Aorta (tissue), 5 donors: ENCODE data around the gene LCN6. TPM values are rescaled to one million over a fixed set of nuclear protein-coding genes. Genes with fewer than 3 reads are reported as not detected.
"Not testable (repeated sequence)": the region's sequence is repeated elsewhere in the genome, so short reads cannot be mapped to it uniquely, and the experiment has no call there.

Experiments
- ATAC-seq: fragments of 200-7000 bp; cut with Tn5 transposase; one replicate; pipeline ENCODE4 v1.9.1; 2022; ENCODE audit warnings: moderate library complexity; ENCODE audit not compliant: low FRiP score
- DNase-seq, 2 donors: peaks; one replicate each; pipeline ENCODE4 v3.0.0-alpha.2; 2020
- H3K27ac ChIP-seq, 2 donors: one replicate each; pipeline ENCODE4 v1.5.1; 2013; ENCODE audit warnings: low read length in 2 of 2, mild to moderate bottlenecking in 2 of 2, moderate library complexity in 2 of 2, control low read depth in 1 of 2, inconsistent platforms in 1 of 2, low read depth in 1 of 2
- H3K27me3 ChIP-seq, 2 donors: one replicate each; pipeline ENCODE4 v1.6.1; 2013; ENCODE audit warnings: control low read depth in 1 of 2, low read length in 1 of 2, mild to moderate bottlenecking in 1 of 2, moderate library complexity in 1 of 2; ENCODE audit not compliant: insufficient read depth in 2 of 2, control insufficient read depth in 1 of 2
- H3K36me3 ChIP-seq, 2 donors: one replicate each; pipeline ENCODE4 v1.6.1; 2013; ENCODE audit warnings: control low read depth in 1 of 2, low read length in 1 of 2, mild to moderate bottlenecking in 1 of 2; ENCODE audit not compliant: insufficient read depth in 2 of 2, control insufficient read depth in 1 of 2
- H3K4me1 ChIP-seq, 2 donors: one replicate each; pipeline ENCODE4 v1.6.1; 2013; ENCODE audit warnings: low read length in 2 of 2, control low read depth in 1 of 2, mild to moderate bottlenecking in 1 of 2, moderate library complexity in 1 of 2; ENCODE audit not compliant: insufficient read depth in 2 of 2, control insufficient read depth in 1 of 2
- H3K4me3 ChIP-seq, 2 donors: one replicate each; pipeline ENCODE4 v1.5.1; 2013; ENCODE audit warnings: low read length in 2 of 2, control low read depth in 1 of 2, mild to moderate bottlenecking in 1 of 2
- H3K9me3 ChIP-seq: one replicate; pipeline ENCODE4 v1.6.1; 2013; ENCODE audit warnings: mild to moderate bottlenecking, low read length; ENCODE audit not compliant: control insufficient read depth
- WGBS, 2 donors: extraction: QIAGEN DNeasy Blood & Tissue Kit; methylation state at CpG; one replicate each; pipeline ENCODE4 v1.1.7; 2013; 5-methylcytosine and 5-hydroxymethylcytosine counted together
- intact Hi-C, 2 donors: fragments of 100-400 bp; cut with DNase I; formaldehyde crosslinking; loops; one replicate each; pipeline versions ENCODE4 v1.14.2 to v1.15.0; 2022
- polyA plus RNA-seq, 2 donors: library from polyadenylated mRNA; stranded (reverse); fragments of 200-250 nt; gene quantifications; one replicate each; pipeline ENCODE4 v1.2.3, GENCODE V29; 2013
- total RNA-seq, 2 donors: library from RNA; stranded (reverse); fragmentation: NEBNext Ultra II Directional; extraction: Animal tissue kit (Norgen Biotek cat#: 25700); gene quantifications; one replicate each; pipeline ENCODE4 v1.2.1, GENCODE V29; 2021
- donor health status: healthy with polysubstance abuse.
- donor health status: Bipolar disorder and iron deficiency.
- donor health status: DM: no; HTN: no; CAD: no.
- donor health status: DM: no; HTN: no; CAD: no.
- donor health status: DM: yes; HTN: yes; CAD: no.

LCN6 gene
- total and polyA plus RNA-seq, 4 donors: 2.5 to 24.2 (median 17.4) TPM; not detected in 1

DNA sequence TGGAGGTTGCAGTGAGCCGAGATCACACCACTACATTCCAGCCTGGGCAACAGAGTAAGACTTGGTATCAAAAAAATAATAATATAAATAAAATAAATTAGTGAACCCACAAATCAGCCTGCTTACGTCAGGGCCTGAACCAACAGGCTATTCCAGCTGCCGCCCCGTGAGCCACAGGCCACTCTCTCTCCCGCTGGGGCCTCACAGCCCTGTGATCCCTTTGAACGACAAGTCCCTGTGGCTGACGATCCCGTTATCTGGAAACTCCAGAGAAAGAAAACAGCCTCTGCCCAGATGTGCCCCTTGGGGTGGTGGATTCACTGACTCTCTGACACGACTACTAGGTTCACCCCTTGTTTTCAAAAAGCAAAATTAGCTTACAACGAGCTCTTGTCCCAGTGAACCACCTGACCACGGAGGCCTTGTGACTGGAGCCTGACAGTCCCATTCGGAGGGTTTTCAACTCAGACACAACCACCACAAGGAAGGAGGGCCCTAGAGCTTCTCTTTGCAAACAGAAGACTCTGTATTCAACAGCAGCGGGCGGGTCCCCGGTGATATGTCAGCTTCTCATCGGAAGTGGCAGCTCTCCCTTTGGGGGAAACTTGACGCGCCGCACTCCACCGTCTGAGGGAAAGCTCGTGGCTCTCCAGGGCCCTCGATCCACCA is 40.3 kb downstream of the LCN6 start:
- H3K27ac ChIP-seq: no peak overlapping the region
- no peaks in the 10 kb centered on the region for H3K9me3 ChIP-seq
- intact Hi-C loops: no loop called here
- no peaks in the 10 kb centered on the region for H3K36me3 ChIP-seq
- WGBS, 2 donors: 87 to 90% methylated on average over 22 of the region's 22 CpGs
- H3K4me1 ChIP-seq: no peaks in the 10 kb centered on the region
- DNase-seq: no peak
- no peak for ATAC-seq
- no peaks in the 10 kb centered on the region for H3K27me3 ChIP-seq
- H3K4me3 ChIP-seq: no peak overlapping the region

DNA sequence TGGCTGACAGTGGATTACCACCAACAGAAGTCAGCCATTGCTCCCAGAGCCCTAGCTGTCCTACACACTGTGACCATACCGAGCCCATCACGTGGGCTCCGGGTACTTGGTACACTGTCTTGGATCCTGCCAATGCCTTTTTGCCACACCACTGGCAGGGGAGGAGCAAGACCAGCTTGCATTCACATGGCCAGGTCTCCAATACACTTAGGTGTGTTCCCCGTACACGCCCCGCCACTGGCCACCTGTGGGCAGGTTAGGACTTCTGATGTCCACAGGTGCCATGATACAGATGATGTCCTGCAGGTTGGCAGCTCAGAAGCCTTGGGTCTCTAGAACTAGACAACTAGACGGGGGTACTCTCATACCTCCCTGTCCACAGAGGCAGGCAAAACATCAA is 41.3 kb downstream of the LCN6 start:
- 91 to 93% methylated on average over 6 to 7 of the region's 7 CpGs for WGBS, 2 donors
- intact Hi-C loops: no loop called here

DNA sequence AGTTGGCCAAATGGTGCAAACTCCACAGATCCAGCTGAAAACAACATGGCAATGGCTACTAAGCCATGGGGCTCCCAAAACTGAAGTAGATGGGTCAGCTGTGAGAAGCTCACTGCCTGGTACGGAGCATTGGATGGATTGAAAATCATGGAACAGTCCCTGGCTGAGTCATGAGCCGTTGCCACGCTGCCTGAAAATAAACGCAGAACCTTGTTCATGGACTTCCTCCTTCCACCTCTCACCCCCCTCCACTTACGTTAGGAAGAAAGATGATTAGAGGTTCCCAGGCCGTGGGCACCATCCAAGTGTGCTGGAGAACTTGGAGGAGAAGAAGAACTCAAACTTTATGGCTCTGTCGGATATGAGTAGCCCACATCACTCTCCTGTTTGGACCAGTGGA is 42.8 kb downstream of the LCN6 start:
- Histone ChIP-seq H3K4me3 (no peak overlapping the region), H3K36me3 (no peaks in the 10 kb centered on the region), H3K27ac (no peak overlapping the region), H3K4me1 (no peaks in the 10 kb centered on the region), H3K9me3 (no peaks in the 10 kb centered on the region), H3K27me3 (no peaks in the 10 kb centered on the region)
- no peak for ATAC-seq
- intact Hi-C loops: no loop called here
- 46 to 49% methylated on average over 7 of the region's 7 CpGs for WGBS, 2 donors
- DNase-seq: no peak

More for the DNA sequence above, 41.3 kb downstream of the LCN6 start:
- no peaks in the 10 kb centered on the region for H3K36me3 ChIP-seq
- H3K9me3 ChIP-seq: no peaks in the 10 kb centered on the region
- H3K4me3 ChIP-seq: no peak overlapping the region
- H3K27me3 ChIP-seq: no peaks in the 10 kb centered on the region
- no peak for ATAC-seq
- no peak for DNase-seq
- H3K4me1 ChIP-seq: no peaks in the 10 kb centered on the region
- H3K27ac ChIP-seq: no peak overlapping the region

DNA sequence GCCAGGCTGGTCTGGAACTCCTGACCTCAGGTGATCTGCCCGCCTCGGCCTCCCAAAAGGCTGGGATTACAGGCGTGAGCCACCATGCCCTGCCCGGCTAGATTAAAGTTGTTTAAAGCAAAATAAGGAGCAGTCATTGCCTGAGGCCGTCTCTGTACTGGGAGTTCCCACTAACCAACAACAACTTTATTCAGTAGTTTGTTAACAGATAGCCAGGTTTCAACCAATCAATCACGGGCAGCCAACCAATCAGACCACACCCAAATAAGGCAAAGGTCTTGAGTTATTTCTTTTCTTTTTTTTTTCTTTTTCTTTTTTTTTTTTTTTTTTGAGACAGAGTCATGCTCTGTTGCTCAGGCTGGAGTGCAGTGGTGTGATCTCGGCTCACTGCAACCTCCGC is 43.6 kb downstream of the LCN6 start:
- H3K27ac ChIP-seq, H3K4me3 ChIP-seq, ATAC-seq, DNase-seq, H3K27me3 ChIP-seq, intact Hi-C loops, H3K4me1 ChIP-seq, H3K9me3 ChIP-seq, H3K36me3 ChIP-seq: not testable (repeated sequence)
- 92 to 95% methylated on average over 8 of the region's 8 CpGs for WGBS, 2 donors

DNA sequence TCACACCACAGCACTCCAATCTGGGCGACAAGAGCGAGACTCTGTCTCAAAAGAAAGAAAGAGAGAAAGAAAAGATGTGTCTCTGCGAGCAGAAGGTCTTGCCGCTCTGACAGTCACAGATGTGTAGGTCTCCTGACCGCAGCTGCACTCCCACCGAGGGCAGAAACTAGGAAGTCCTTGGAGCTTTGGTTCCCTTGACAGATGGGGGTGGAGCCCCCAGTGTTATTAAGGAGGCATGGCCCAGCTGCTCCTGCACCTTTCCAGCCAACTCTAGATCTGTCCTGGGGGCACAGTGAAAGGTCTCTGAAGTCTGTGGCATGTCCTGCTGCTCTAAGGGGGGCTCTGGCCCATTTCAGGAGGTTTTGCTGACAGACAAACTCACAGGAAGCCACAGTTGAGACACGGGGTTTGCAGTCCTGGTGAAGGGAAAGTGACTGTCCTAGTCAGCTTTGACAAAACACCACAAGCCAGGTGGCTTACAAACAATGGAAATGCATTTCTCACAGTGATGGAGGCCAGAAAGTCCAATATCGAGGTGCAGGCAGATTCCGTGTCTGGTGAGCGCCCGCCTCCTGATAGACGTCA is 45.0 kb downstream of the LCN6 start:
- no peaks in the 10 kb centered on the region for H3K9me3 ChIP-seq
- H3K4me1 ChIP-seq: no peaks in the 10 kb centered on the region
- DNase-seq: no peak
- 86 to 87% methylated on average over 12 of the region's 12 CpGs for WGBS, 2 donors
- no peak for ATAC-seq
- H3K36me3 ChIP-seq: no peaks in the 10 kb centered on the region
- H3K27ac ChIP-seq: no peak overlapping the region
- no peak overlapping the region for H3K4me3 ChIP-seq
- intact Hi-C loops: no loop called here
- no peaks in the 10 kb centered on the region for H3K27me3 ChIP-seq

DNA sequence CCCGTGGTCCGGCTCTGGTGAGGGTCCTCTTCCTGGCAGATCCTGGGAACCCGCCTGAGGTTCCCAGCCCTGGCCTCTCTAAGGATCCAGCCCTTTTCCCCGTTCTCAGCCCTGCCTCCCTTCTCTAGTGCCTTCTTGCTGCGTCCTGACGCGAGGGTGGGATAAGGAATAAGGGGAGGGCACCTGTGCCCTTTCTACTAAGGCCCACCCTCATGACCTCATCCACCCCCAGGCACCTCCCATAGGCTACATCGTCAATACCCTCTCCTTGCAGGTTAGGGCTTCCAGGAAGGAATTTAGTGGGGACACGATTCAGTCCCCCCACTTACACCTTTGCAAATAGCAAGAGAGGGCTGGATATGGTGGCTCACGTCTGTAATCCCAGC is 46.7 kb downstream of the LCN6 start:
- intact Hi-C loops: no loop called here

DNA sequence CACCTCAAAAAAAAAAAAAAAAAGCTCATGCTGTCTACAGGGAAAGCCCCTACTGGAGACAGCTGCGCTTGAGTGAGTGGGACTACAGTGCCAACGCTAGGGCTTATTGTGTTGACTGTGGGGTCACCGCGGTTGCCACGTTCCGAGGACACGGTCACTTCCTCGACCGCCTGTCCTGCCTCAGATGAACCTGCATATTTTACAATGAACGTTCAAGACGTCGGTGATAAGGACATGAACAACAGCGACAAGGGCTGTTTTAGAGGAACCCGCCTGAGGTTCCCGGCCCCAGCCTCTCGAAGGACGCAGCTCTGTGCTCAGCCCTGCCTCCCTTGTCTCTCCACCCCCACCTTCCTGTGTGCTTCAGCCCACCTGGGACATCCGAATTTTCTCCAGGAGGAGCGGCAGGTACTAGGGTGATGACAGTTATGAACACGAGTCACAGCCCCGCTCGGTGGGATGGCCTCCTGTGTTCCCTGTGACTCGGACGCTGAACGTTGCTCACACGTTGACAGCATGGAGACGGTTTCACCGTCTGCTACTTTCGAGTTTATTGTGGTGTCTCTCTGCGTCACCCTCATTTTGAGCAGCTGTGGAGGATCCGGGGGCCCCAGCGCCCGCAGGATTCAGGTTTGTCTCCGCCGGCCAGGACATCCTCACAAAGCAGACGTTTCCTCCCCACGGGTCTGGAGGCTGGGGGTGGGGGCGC is 47.2 kb downstream of the LCN6 start:
- WGBS, 2 donors: 39 to 42% methylated on average over 38 of the region's 38 CpGs
- Histone ChIP-seq H3K27ac (no peak overlapping the region), H3K9me3 (no peaks in the 10 kb centered on the region), H3K27me3 (no peaks in the 10 kb centered on the region), H3K36me3 (no peaks in the 10 kb centered on the region), H3K4me1 (no peaks in the 10 kb centered on the region), H3K4me3 (no peak overlapping the region)
- intact Hi-C loops: no loop called here
- DNase-seq (no peak), ATAC-seq (no peak)

More for the DNA sequence above, 46.7 kb downstream of the LCN6 start:
- H3K27ac ChIP-seq: no peak overlapping the region
- H3K9me3 ChIP-seq: no peaks in the 10 kb centered on the region
- no peaks in the 10 kb centered on the region for H3K36me3 ChIP-seq
- no peak for DNase-seq
- WGBS, 2 donors: 34 to 46% methylated on average over 10 of the region's 10 CpGs
- ATAC-seq: no peak
- H3K4me1 ChIP-seq: no peaks in the 10 kb centered on the region
- no peak overlapping the region for H3K4me3 ChIP-seq
- no peaks in the 10 kb centered on the region for H3K27me3 ChIP-seq

DNA sequence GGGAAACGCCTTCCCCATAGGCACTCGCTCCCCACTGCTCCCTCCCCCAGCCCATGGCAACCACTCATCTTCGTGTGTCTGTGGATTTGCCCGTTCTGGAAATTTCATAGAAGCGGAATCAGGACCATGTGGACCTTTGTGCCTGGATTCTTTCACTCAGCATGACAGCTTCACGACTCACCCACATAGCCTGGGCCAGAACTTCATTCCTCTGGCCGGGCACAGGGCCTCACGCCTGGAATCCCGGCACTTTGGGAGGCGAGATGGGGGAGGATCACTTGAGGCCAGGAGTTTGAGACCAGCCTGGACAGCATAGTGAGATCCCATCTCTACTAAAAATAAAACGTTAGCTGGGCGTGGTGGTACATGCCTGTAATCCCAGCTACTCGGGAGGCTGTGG is 48.0 kb downstream of the LCN6 start:
- H3K27me3 ChIP-seq: no peaks in the 10 kb centered on the region
- no peak overlapping the region for H3K4me3 ChIP-seq
- intact Hi-C loops: no loop called here
- H3K27ac ChIP-seq: no peak overlapping the region
- H3K4me1 ChIP-seq: no peaks in the 10 kb centered on the region
- no peaks in the 10 kb centered on the region for H3K9me3 ChIP-seq
- 36 to 43% methylated on average over 13 of the region's 13 CpGs for WGBS, 2 donors
- no peaks in the 10 kb centered on the region for H3K36me3 ChIP-seq
- ATAC-seq (no peak), DNase-seq (no peak)
